HCT116 (cell line): Measurements from ENCODE around the gene ARID5A. TPM values are rescaled to one million over a fixed set of nuclear protein-coding genes. Genes with fewer than 3 reads are reported as not detected.

Experiments used
- ATAC-seq: fragments of 200-7000 bp; cut with Tn5 transposase; 2 replicates; pipeline ENCODE4 v1.9.1; 2020; ENCODE audit warnings: mild to moderate bottlenecking, moderate library complexity
- BruUV-seq: library from RNA; stranded (reverse); fragments of 400-500 nt; replicated peaks from 2 replicates; lab custom pipeline; 2021; lab: Mats Ljungman, UMichigan
- CTCF ChIA-PET: fragments of 300-600 bp; sonication (Branson Sonifier 250); formaldehyde crosslinking; loops from one replicate; lab custom pipeline; 2021; ENCODE audit warnings: antibody characterized with exemption; lab: Charles Lee
- POLR2A ChIA-PET: fragments of 300-600, 350-600 bp; sonication (Branson Sonifier 250); formaldehyde crosslinking; loops from one replicate; lab custom pipeline; 2021; ENCODE audit warnings: antibody characterized with exemption; lab: Charles Lee
- RAD21 ChIA-PET, 2 experiments: fragments of 300-600 bp; sonication (Branson Sonifier 250); formaldehyde crosslinking; loops; one replicate each; lab custom pipeline; 2023; ENCODE audit warnings: low total read pairs in 2 of 2; ENCODE audit not compliant: uncharacterized antibody in 2 of 2, unreplicated experiment in 2 of 2, low non-redundant PET in 1 of 2; lab: Charles Lee
- DNase-seq: peaks from one replicate; pipeline ENCODE4 v3.0.0-alpha.2; 2010; ENCODE audit warnings: low read depth, low spot score
- H2AFZ ChIP-seq: fragments of 200-600 bp; shearing (Covaris generic), sonication (generic); 2 replicates; pipeline ENCODE4 v1.6.1; 2017; ENCODE audit warnings: low read depth, mixed run types, mixed read lengths, antibody characterized with exemption, low read length; ENCODE audit not compliant: poor library complexity, severe bottlenecking
- H3K27ac ChIP-seq: 2 replicates; pipeline ENCODE4 v1.5.1; 2012; ENCODE audit warnings: low read depth, low read length
- H3K27me3 ChIP-seq: fragments of 200-600 bp; sonication (generic); 2 replicates; pipeline ENCODE4 v1.6.1; 2016; ENCODE audit warnings: mixed run types, low read length, mixed read lengths; ENCODE audit not compliant: insufficient read depth
- H3K36me3 ChIP-seq, 2 experiments: fragments of 200-500 bp in 1 of 2; fragments of 200-600 bp in 1 of 2; sonication (Bioruptor generic) in 1 of 2; sonication (generic) in 1 of 2; 2 replicates each; pipeline versions ENCODE4 v1.5.1 to v1.6.1; 2014 to 2016; ENCODE audit warnings: low read length in 2 of 2, inconsistent platforms in 1 of 2, mixed read lengths in 1 of 2, mixed run types in 1 of 2; ENCODE audit not compliant: insufficient read depth in 2 of 2, control insufficient read depth in 1 of 2
- H3K4me1 ChIP-seq, 2 experiments: fragments of 200-600 bp in 1 of 2; sonication (generic) in 1 of 2; 2 replicates each; pipeline versions ENCODE4 v1.5.1 to v1.6.1; 2012 to 2017; ENCODE audit warnings: low read length in 2 of 2, inconsistent platforms in 1 of 2, mild to moderate bottlenecking in 1 of 2, mixed read lengths in 1 of 2, mixed run types in 1 of 2, moderate library complexity in 1 of 2; ENCODE audit not compliant: insufficient read depth in 2 of 2, control insufficient read depth in 1 of 2
- H3K4me2 ChIP-seq: fragments of 200-600 bp; sonication (generic); 2 replicates; pipeline ENCODE4 v1.6.1; 2017; ENCODE audit warnings: mixed run types, low read length, mixed read lengths
- H3K4me3 ChIP-seq, 2 experiments: fragments of 200-600 bp in 1 of 2; sonication (generic) in 1 of 2; replicated peaks in 1 of 2; 2 replicates each; pipeline ENCODE4 v1.5.1; 2011 to 2016; ENCODE audit warnings: low read length in 2 of 2, control low read depth in 1 of 2, low read depth in 1 of 2, mild to moderate bottlenecking in 1 of 2, mixed read lengths in 1 of 2, mixed run types in 1 of 2
- H3K79me2 ChIP-seq: fragments of 200-600 bp; sonication (generic); 2 replicates; pipeline ENCODE4 v1.6.1; 2017; ENCODE audit warnings: mild to moderate bottlenecking, mixed run types, low read length, moderate library complexity, mixed read lengths; ENCODE audit not compliant: insufficient read depth
- H3K9ac ChIP-seq: fragments of 200-600 bp; sonication (generic); 2 replicates; pipeline ENCODE4 v1.6.1; 2016; ENCODE audit warnings: low read length, mixed read lengths
- H3K9me2 ChIP-seq: fragments of 200-600 bp; sonication (generic), shearing (Covaris generic); 2 replicates; pipeline ENCODE4 v1.6.1; 2017; ENCODE audit warnings: mixed run types, mild to moderate bottlenecking, moderate library complexity; ENCODE audit not compliant: insufficient read depth
- H3K9me3 ChIP-seq, 2 experiments: fragments of 200-500 bp in 1 of 2; fragments of 200-600 bp in 1 of 2; sonication (Bioruptor generic) in 1 of 2; sonication (generic) in 1 of 2; 2 replicates each; pipeline ENCODE4 v1.6.1; 2014 to 2017; ENCODE audit warnings: low read length in 2 of 2, mixed read lengths in 2 of 2, inconsistent platforms in 1 of 2, low read depth in 1 of 2, mild to moderate bottlenecking in 1 of 2, mixed run types in 1 of 2, moderate library complexity in 1 of 2; ENCODE audit not compliant: control insufficient read depth in 1 of 2, insufficient read depth in 1 of 2
- H4K20me1 ChIP-seq: fragments of 200-600 bp; sonication (generic), shearing (Covaris generic); 2 replicates; pipeline ENCODE4 v1.6.1; 2017; ENCODE audit warnings: mixed run types, mild to moderate bottlenecking, moderate library complexity; ENCODE audit not compliant: insufficient read depth
- CBX3 ChIP-seq: IDR thresholded peaks from 2 replicates; pipeline ENCODE4 v1.6.1; 2012; ENCODE audit warnings: low read depth
- EGR1 ChIP-seq: IDR thresholded peaks from 2 replicates; pipeline ENCODE4 v1.6.1; 2012; ENCODE audit warnings: low read depth
- EZH2phosphoT487 ChIP-seq: fragments of 200-600 bp; IDR thresholded peaks from 2 replicates; pipeline ENCODE4 v1.6.1; 2018; ENCODE audit warnings: antibody characterized with exemption, borderline replicate concordance
- JUND ChIP-seq: IDR thresholded peaks from 2 replicates; pipeline ENCODE4 v1.6.1; 2012
- RAD21 ChIP-seq: IDR thresholded peaks from 2 replicates; pipeline ENCODE4 v1.6.1; 2012; ENCODE audit warnings: low read depth, mild to moderate bottlenecking
- YY1 ChIP-seq: IDR thresholded peaks from 2 replicates; pipeline ENCODE4 v1.6.1; 2011; ENCODE audit warnings: low read length, low read depth, moderate library complexity, mild to moderate bottlenecking; ENCODE audit not compliant: insufficient replicate concordance; ENCODE audit errors: extremely low read depth
- ZFX ChIP-seq: fragments of 450-650 bp; IDR thresholded peaks from 2 replicates; pipeline ENCODE4 v1.6.1; 2017
- ZNF274 ChIP-seq: fragments of 200-500 bp; sonication (Bioruptor generic); IDR thresholded peaks from 2 replicates; pipeline ENCODE4 v1.6.1; 2014; ENCODE audit warnings: mild to moderate bottlenecking, low read depth, low read length, inconsistent platforms
- intact Hi-C: fragments of 100-400 bp; cut with micrococcal nuclease; formaldehyde crosslinking; loops from 2 replicates; pipeline ENCODE4 v1.10.0; 2022
- total RNA-seq: library from RNA; stranded (reverse); gene quantifications from one replicate; pipeline ENCODE4 v1.2.1, GENCODE V29; 2021; ENCODE audit not compliant: unreplicated experiment
- TF ChIP-seq, protein P1 (sequence below): IDR thresholded peaks from 2 replicates; pipeline ENCODE4 v1.6.1; 2012
- TF ChIP-seq, protein P2 (sequence below), 3 experiments: fragments of 200-600 bp in 1 of 3; sonication (generic) in 1 of 3; IDR thresholded peaks in 2 of 3; conservative IDR thresholded peaks in 1 of 3; 2 replicates each; pipeline ENCODE4 v1.5.1; 2012 to 2017; ENCODE audit warnings: low read depth in 2 of 3, low read length in 2 of 3, antibody characterized with exemption in 1 of 3, borderline replicate concordance in 1 of 3, control low read depth in 1 of 3, mild to moderate bottlenecking in 1 of 3, mixed read lengths in 1 of 3, mixed run types in 1 of 3, moderate library complexity in 1 of 3; ENCODE audit not compliant: insufficient read depth in 1 of 3

Gene ARID5A
- total RNA-seq, 1 experiment from 2014 or later: 8.2 TPM

DNA sequence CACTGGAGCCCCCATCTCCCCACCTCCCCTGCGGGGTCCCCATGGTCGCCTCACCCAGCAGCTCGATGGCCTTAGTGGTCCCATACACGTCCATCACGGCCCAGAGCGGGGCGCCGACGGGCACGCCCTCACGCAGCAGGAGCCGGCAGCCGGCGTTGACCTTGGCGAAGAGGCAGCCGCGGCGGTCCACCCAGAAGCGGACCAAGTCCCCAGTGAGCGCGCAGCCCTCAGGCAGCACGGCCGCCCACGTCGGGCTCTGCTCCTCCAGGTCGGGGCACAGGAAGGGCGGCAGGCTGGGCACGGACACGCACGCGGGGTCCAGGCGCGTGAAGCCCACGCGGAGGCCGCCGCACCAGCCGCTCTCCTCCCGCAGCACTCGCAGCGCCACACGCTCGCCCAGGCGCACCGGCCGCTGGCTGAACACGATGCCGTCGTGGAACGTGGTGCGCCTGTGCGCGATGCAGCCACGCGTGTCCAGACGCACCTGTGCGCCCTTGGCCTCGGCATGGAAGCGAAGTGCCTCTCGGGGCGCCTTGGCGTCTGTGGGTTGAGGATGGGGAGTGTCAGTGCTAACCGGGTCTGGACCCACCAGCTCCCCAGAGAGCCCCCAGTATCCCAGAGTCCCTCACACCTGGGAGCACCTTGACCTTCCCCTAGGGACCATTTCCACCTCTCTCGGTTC lies 36.0 kb upstream of the ARID5A start:
- peaks cover 8 to 19% of the 10 kb centered on the region in 2 experiments for H3K4me1 ChIP-seq
- no peaks in the 10 kb centered on the region for H3K36me3 ChIP-seq
- no TSS peak for BruUV-seq
- H3K27me3 ChIP-seq: no peaks in the 10 kb centered on the region
- H3K4me3 ChIP-seq: no peak overlapping the region
- H3K27ac ChIP-seq: no peak overlapping the region
- TF ChIP-seq, protein P1, sequence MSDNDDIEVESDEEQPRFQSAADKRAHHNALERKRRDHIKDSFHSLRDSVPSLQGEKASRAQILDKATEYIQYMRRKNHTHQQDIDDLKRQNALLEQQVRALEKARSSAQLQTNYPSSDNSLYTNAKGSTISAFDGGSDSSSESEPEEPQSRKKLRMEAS: no peak
- TF ChIP-seq CBX3: no peak
- TF ChIP-seq ZFX: no peak
- TF ChIP-seq, protein P2, sequence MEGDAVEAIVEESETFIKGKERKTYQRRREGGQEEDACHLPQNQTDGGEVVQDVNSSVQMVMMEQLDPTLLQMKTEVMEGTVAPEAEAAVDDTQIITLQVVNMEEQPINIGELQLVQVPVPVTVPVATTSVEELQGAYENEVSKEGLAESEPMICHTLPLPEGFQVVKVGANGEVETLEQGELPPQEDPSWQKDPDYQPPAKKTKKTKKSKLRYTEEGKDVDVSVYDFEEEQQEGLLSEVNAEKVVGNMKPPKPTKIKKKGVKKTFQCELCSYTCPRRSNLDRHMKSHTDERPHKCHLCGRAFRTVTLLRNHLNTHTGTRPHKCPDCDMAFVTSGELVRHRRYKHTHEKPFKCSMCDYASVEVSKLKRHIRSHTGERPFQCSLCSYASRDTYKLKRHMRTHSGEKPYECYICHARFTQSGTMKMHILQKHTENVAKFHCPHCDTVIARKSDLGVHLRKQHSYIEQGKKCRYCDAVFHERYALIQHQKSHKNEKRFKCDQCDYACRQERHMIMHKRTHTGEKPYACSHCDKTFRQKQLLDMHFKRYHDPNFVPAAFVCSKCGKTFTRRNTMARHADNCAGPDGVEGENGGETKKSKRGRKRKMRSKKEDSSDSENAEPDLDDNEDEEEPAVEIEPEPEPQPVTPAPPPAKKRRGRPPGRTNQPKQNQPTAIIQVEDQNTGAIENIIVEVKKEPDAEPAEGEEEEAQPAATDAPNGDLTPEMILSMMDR (IDR thresholded peaks at IDR 0.05 in 2 of 3, conservative IDR thresholded peaks at IDR 0.05 in 1 of 3; ENCODE audit: borderline replicate concordance in 1 of 3, insufficient read depth in 1 of 3, low read depth in 2 of 3, low read length in 2 of 3): no peak
- TF ChIP-seq YY1: no peak
- TF ChIP-seq EZH2phosphoT487: no peak
- no peak for TF ChIP-seq JUND
- no peak for TF ChIP-seq EGR1
- no peak for TF ChIP-seq ZNF274
- TF ChIP-seq RAD21: no peak
- no peak overlapping the region for H3K9ac ChIP-seq
- RAD21 ChIA-PET: no interaction called here
- no peaks in the 10 kb centered on the region for H3K9me2 ChIP-seq
- POLR2A ChIA-PET: no interaction called here
- H3K9me3 ChIP-seq: no peaks in the 10 kb centered on the region
- intact Hi-C loops: no loop called here
- ATAC-seq (no peak), DNase-seq (no peak)
- H3K79me2 ChIP-seq: no peaks in the 10 kb centered on the region
- CTCF ChIA-PET: no interaction called here
- H4K20me1 ChIP-seq: no peaks in the 10 kb centered on the region
- no peak overlapping the region for H3K4me2 ChIP-seq
- no peak overlapping the region for H2AFZ ChIP-seq
